Epithelial cell of esophagus (primary cell): Measurements from ENCODE around the gene STAG2.
A peak's percentile ranks its signal among the peaks of the same experiment; 100 is the strongest.

Experiments
- DNase-seq: peaks from one replicate; pipeline ENCODE4 v3.0.0; 2010; ENCODE audit warnings: low read depth
- H3K4me3 ChIP-seq: 2 replicates; pipeline ENCODE4 v1.5.1; 2011; ENCODE audit warnings: mild to moderate bottlenecking, low read length, control low read depth
- CTCF ChIP-seq: IDR thresholded peaks from 2 replicates; pipeline ENCODE4 v1.5.1; 2011; ENCODE audit warnings: low read depth, mild to moderate bottlenecking, low read length, control low read depth, inconsistent platforms; ENCODE audit not compliant: insufficient read depth; ENCODE audit errors: missing control alignments

STAG2 gene

GRCh38 chrX:123962794-123963373 lies 1.4 kb downstream of the STAG2 start:
- no peak for TF ChIP-seq CTCF
- H3K4me3 ChIP-seq = peak overlapping the region; percentile 56
- DNase-seq = peak; percentile 94

DNA sequence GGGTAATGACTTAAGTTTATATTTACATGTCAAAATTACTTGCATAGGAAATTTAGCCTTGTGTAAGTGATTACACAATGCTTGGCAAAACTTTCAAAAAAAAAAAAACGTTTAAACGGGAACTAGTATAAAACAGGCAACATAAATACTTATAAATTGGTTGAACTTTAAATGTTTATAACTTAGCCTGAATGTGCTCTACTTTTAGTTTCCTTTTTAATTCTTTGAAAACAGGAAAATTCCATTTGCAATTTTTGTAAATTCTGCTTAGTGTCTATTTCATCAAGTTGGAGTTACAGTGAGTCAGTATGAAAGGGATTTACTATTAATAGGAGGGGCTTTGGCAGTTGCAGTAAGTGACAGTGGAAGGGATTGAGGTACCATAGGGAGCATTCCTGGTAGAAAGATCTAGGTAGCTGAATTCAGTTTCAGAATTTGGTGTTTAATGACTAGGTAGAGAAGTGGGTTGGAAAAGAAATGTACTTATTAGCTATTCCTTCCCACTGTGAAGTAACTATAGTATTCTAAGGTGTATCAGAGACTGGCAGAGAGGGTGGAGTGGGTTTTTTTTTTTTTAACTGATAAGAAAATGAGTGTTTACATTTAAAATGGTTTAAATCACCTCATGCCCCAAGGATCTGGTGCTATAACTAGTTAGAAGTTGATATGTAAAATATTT lies 2.8 kb downstream of the STAG2 start:
- DNase-seq = peak; percentile 13
- peak overlapping the region; percentile 56 for H3K4me3 ChIP-seq

DNA sequence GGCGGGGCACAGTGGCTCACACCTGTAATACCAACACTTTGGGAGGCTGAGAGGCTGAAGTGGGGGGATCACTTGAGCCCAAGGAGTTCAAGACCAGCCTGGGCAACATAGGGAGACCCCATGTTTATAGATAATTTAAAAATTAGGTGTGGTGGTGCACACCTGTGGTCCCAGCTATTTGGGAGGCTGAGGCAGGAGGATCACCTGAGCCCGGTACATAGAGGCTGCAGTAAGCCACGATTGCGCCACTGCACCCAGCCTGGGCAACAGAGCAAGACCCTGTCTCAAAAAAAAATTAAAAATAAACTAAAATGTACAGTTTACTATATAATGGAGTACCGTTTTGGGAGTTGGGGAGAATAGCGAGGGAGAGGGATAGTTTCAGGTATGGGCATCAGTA lies 4.2 kb downstream of the STAG2 start:
- no peak for TF ChIP-seq CTCF
- no peak overlapping the region for H3K4me3 ChIP-seq
- no peak for DNase-seq

More for the DNA sequence above, 2.8 kb downstream of the STAG2 start:
- TF ChIP-seq CTCF = no peak

GRCh38 chrX:123967497-123967896 lies 6.0 kb downstream of the STAG2 start:
- no peak for TF ChIP-seq CTCF
- DNase-seq = no peak
- H3K4me3 ChIP-seq = no peak overlapping the region

GRCh38 chrX:123968383-123969050 lies 7.0 kb downstream of the STAG2 start:
- no peak overlapping the region for H3K4me3 ChIP-seq
- TF ChIP-seq CTCF = no peak
- DNase-seq = no peak

DNA sequence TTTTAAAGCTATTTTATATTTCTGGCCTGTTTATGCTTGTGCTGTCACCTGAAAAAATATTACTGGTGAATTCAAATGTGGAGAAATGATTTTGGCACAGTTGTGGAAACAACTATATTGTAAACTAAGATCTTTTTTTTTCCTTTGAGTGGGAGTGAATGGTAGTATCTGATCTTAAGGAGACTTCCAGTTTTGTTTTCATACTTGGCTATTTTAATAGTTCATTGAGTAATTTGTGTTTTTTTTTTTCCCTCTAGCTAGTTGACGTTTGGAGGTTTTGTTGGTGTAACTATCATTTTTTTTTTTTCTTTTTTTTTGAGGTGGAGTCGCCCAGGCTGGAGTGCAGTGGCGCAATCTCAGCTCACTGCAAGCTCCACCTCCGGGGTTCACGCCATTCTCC lies 10.5 kb downstream of the STAG2 start:
- no peak for TF ChIP-seq CTCF
- DNase-seq = no peak
- H3K4me3 ChIP-seq = no peak overlapping the region
